Measurements from ENCODE around the gene SYTL5. TPM values are rescaled to one million over a fixed set of nuclear protein-coding genes. Genes with fewer than 3 reads are reported as not detected.

SYTL5 gene
- total RNA-seq, 1 donor from 2014 or later = 1.7 TPM

GRCh38 chrX:38036466-38036865 is 30.1 kb downstream of the SYTL5 start:
- Mint-ChIP-seq H3K27ac (no peak overlapping the region), H3K27me3 (ENCODE audit: insufficient read depth, low read depth) (no peaks in the 10 kb centered on the region), H3K36me3 (no peaks in the 10 kb centered on the region), H3K4me3 (no peak overlapping the region), H3K9me3 (peaks cover 6% of the 10 kb centered on the region), H3K4me1 (peaks cover 2% of the 10 kb centered on the region)
- H4K20me1 ChIP-seq (ENCODE audit: low read depth) = no peaks in the 10 kb centered on the region
- no peaks in the 10 kb centered on the region for H3K27me3 ChIP-seq
- no peak overlapping the region for H3K4me2 ChIP-seq
- H3K36me3 ChIP-seq = no peaks in the 10 kb centered on the region
- peaks cover 7% of the 10 kb centered on the region for H3K9me3 ChIP-seq (ENCODE audit: low read depth)
- no peak overlapping the region for H3K4me3 ChIP-seq
- no peak for DNase-seq (ENCODE audit: low spot score)
- no peak overlapping the region for H3K27ac ChIP-seq
- H3F3A ChIP-seq (ENCODE audit: low read depth) = no peaks in the 10 kb centered on the region
- no peaks in the 10 kb centered on the region for H3K4me1 ChIP-seq
- TF ChIP-seq EZH2 (IDR thresholded peaks at IDR 0.05) (no peak), CTCF (IDR thresholded peaks at IDR 0.05) (no peak), EZH2phosphoT487 (IDR thresholded peaks at IDR 0.05) (no peak)
- H3K79me2 ChIP-seq (ENCODE audit: low read depth) = no peaks in the 10 kb centered on the region
- no peak overlapping the region for H2AFZ ChIP-seq (replicated peaks)
- H3K9ac ChIP-seq = no peak overlapping the region

- TF ChIP-seq EZH2phosphoT487 (IDR thresholded peaks at IDR 0.05) (no peak), EZH2 (IDR thresholded peaks at IDR 0.05) (no peak), CTCF (IDR thresholded peaks at IDR 0.05) (no peak)
These were observed 32.1 kb downstream of the SYTL5 start for GRCh38 chrX:38038501-38038900.

DNA sequence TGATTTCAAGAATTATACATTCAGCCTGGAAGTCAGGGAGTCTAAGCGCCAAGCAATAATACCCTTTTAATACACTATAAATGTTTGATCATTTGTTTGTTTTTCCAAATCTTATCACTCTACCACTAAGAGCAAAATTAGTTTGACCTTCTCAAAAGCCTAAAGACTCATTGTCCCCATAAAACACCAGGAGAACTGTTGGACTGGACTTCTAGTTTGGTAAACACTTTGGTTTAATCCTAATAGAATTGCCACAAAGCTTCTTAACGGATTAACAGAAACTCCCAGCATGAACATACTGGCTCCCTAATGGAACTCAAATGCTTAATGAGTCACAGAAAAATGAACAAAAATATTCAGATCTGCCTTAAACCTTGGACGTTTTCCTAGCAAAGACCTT is 34.9 kb downstream of the SYTL5 start:
- H3K4me3 ChIP-seq = no peak overlapping the region
- H3K79me2 ChIP-seq (ENCODE audit: low read depth) = no peaks in the 10 kb centered on the region
- no peaks in the 10 kb centered on the region for H3K36me3 ChIP-seq
- peak; percentile 45 for DNase-seq (ENCODE audit: low spot score)
- no peaks in the 10 kb centered on the region for H3K27me3 ChIP-seq
- H3K4me2 ChIP-seq = no peak overlapping the region
- peaks cover 7% of the 10 kb centered on the region for H3K9me3 ChIP-seq (ENCODE audit: low read depth)
- Mint-ChIP-seq H3K9me3 (peaks cover 8% of the 10 kb centered on the region), H3K27ac (no peak overlapping the region), H3K27me3 (ENCODE audit: insufficient read depth, low read depth) (peaks cover 2% of the 10 kb centered on the region), H3K36me3 (no peaks in the 10 kb centered on the region), H3K4me3 (no peak overlapping the region), H3K4me1 (peaks cover 2% of the 10 kb centered on the region)
- H3K27ac ChIP-seq = no peak overlapping the region
- no peaks in the 10 kb centered on the region for H3K4me1 ChIP-seq
- no peaks in the 10 kb centered on the region for H3F3A ChIP-seq (ENCODE audit: low read depth)
- H4K20me1 ChIP-seq (ENCODE audit: low read depth) = no peaks in the 10 kb centered on the region
- no peak overlapping the region for H2AFZ ChIP-seq (replicated peaks)
- TF ChIP-seq EZH2 (IDR thresholded peaks at IDR 0.05) = no peak
- TF ChIP-seq CTCF (IDR thresholded peaks at IDR 0.05) = no peak
- no peak for TF ChIP-seq EZH2phosphoT487 (IDR thresholded peaks at IDR 0.05)
- no peak overlapping the region for H3K9ac ChIP-seq

More at GRCh38 chrX:38038501-38038900, 32.1 kb downstream of the SYTL5 start:
- Histone ChIP-seq H3K27ac (no peak overlapping the region), H3K4me2 (no peak overlapping the region), H3K9me3 (ENCODE audit: low read depth) (peaks cover 7% of the 10 kb centered on the region), H3K27me3 (no peaks in the 10 kb centered on the region), H3K79me2 (ENCODE audit: low read depth) (no peaks in the 10 kb centered on the region), H3K9ac (no peak overlapping the region), H2AFZ (replicated peaks) (no peak overlapping the region), H3K4me3 (no peak overlapping the region), H3K36me3 (no peaks in the 10 kb centered on the region), H3K4me1 (no peaks in the 10 kb centered on the region), H3F3A (ENCODE audit: low read depth) (no peaks in the 10 kb centered on the region), H4K20me1 (ENCODE audit: low read depth) (no peaks in the 10 kb centered on the region)
- Mint-ChIP-seq H3K9me3 (peaks cover 6% of the 10 kb centered on the region), H3K4me3 (no peak overlapping the region), H3K4me1 (peaks cover 2% of the 10 kb centered on the region), H3K27me3 (ENCODE audit: insufficient read depth, low read depth) (no peaks in the 10 kb centered on the region), H3K36me3 (no peaks in the 10 kb centered on the region), H3K27ac (no peak overlapping the region)
- DNase-seq (ENCODE audit: low spot score) = no peak

All from neural progenitor cell (in vitro differentiated cells).